HG02678 (cell line): Measurements from ENCODE around the gene CAPRIN1.
"Not testable (repeated sequence)": the region's sequence is repeated elsewhere in the genome, so short reads cannot be mapped to it uniquely, and the experiment has no call there.

Experiments used
- ATAC-seq: cut with Tn5 transposase; IDR thresholded peaks from one replicate; pipeline ENCODE4 v1.9.1; 2021; ENCODE audit warnings: mild to moderate bottlenecking, moderate library complexity; ENCODE audit not compliant: unreplicated experiment

The CAPRIN1 gene

DNA sequence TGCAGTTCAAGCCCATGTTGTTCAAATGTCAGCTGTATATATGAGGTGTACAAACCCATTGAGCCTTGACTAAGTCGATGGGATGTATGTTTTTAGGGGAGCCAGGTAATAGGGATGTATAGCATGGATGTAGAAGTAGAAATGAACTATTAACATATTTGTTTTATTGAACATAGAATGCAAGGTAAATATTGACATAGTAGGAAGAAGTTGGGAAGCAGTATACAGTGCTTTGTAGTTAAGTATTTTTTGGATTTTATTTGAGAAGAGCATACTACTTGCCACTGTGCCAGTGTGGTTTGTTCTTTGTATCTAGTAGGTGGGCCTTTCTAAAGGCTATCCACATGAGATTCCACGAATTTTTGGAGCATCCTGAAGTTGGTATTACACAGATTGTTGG, 33.1 kb downstream of the CAPRIN1 start:
- no peak for ATAC-seq

DNA sequence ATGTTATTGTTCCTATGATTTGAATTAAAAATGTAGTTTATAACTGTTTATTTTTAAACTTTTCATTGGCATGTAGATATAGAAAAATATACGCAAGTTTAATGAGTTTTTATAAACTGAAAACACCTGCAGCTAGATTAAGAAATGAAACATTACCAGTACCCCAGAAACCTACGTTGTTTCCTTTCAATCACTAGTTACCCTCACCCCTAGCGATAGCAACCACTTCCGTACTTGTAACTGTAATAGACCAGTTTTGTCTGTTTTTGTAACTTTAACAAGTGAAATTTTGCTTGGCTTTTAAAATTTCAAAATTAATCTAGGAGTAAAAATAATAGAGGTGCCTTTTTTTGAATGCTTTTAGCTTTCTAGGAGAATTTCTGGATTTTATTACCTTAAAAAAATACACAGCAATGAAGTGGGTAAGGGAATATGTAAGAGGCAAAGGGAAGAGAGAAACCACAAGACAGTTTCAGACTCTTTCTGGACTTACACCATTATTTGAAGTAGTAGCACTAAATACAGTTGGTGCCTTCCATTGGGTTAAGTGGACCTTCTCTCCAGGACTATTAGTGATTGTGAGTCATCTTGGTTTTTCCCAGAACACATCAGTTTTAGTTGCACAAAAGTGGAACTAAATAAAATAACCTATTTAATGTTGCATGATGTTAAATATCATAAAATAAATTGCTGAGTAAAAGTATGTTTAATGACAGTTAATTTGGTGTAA, 35.2 kb downstream of the CAPRIN1 start:
- peak; percentile 83 for ATAC-seq

DNA sequence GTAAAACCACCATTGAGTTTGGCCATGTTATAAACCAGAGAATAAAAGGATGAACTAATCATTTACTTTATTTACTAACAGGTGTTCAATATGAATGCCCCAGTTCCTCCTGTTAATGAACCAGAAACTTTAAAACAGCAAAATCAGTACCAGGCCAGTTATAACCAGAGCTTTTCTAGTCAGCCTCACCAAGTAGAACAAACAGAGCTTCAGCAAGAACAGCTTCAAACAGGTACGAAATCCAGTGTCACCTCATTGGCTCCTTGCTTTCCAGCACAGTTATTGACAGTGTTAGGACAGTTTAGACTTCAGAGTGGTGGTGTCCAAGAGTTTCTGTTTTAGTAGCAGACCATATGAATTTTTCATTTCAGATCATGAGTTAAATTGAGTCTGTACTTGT, 40.3 kb downstream of the CAPRIN1 start:
- no peak for ATAC-seq

DNA sequence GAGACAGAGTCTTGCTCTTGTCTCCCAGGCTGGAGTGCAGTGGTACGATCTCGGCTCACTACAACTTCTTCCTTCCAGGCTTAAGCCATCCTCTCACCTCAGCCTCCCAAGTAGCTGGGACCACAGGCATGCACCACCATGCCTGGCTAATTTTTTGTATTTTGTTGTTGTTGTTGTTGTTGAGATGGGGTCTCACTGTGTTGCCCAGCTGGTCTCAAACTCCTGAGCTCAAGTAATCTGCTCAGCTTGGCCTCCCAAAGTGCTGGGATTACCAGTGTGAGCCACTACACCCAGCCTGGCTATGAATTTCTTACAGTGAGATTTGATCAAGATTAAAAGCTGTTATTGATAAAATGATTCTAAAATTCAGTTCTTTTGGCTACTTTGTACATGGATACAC, 43.4 kb downstream of the CAPRIN1 start:
- not testable (repeated sequence) for ATAC-seq

DNA sequence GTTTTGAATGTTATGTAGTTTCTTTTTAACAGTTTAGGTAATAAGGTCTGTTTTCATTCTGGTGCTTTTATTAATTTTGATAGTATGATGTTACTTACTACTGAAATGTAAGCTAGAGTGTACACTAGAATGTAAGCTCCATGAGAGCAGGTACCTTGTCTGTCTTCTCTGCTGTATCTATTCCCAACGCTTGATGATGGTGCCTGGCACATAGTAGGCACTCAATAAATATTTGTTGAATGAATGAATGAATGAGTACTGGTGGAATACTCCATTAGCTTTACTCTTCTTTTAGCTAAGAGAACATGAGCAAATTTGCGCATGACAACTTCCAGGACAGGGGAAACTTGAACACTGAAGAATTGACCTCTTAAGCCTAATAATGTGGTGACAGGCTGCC, 47.3 kb downstream of the CAPRIN1 start:
- no peak for ATAC-seq

DNA sequence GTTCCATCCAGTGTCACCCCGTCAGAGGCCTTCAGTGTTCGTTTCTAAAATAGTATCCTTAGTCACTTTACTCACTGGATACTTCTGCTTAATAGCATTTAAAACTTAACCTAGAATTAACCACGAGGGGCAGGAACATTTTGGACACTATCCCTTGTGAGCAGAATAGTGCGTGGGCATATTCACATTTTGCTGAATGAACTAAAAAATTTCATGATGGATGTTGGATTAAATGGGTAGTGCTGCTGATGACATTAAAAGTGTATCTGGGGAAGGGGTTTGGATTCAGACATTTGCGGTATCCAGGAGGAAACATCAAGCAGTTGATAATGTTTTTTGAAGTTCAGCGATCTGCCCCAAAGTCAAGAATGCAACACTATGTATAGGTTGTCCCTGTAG, 53.1 kb downstream of the CAPRIN1 start:
- no peak for ATAC-seq

DNA sequence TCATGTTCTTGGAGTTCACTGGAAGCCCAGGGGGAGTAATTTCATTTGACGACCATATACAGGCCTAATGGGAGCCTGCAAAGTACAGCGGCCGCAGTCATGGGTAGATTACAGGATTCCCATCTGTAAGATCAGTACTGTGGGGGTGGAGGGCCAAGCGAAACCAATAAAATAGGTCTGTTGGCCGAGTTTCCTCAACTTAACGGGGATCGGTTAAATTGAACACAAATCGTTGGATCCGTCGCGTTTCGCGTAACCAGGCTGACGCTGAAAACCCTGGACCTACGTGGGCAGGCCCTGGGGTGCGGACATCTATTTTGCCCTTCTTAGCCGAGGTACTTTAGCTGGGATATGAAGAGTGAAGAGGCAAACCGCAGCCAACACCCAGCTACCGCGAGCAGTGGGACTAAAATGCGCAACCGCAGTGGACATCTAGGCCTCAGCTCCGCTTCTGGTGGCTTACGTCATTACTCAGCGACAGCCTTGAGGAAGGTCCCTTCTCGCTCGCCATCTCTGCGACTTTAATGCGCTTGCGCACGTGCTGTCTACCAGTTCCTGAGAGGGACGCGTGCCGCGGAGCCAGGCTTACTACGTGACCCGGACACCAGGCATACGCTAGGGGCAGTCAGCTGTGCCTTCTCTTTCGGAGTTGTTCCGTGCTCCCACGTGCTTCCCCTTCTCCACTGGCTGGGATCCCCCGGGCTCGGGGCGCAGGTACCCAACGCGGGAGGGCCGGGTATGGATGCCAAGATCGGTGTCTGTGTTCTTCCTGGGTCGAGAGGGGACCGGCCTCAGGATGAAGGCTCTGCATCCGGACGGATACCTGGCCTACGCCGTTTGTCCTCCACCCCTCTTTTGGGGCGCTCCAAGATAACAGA, 53.8 kb downstream of the CAPRIN1 start, which contains the start of gene NAT10:
TSS of gene NAT10 (plus strand) at position 551 of the 878 bp plus-strand sequence. CDS start 2,597 bp downstream, outside the sequence.
- ATAC-seq: peak; percentile 89

DNA sequence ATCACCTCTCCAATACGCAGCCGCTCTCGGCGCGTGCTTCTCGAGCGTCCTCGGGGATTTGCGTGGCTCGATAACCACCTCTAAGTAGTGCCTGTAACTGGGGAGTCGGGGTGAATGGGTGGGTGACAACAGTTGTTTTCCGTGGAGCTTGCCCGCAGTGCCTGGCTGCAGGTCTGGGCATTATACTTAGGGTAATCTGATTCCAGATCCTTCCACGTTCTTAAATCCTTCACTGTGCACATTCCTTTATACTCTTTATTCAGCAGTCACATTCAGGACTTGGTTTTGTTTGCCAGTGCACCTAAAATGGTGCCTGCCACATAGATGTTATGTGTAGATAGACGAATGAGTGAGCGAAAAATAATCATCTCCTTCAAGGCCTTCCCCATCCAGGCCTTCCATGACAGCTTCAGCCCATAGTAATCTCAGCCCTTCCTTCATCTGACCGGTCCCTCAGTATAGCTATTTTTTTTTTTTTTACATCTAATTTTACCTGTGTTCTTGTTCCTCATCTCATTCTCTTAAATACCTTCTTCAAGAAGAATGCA, 54.5 kb downstream of the CAPRIN1 start:
- no peak for ATAC-seq

DNA sequence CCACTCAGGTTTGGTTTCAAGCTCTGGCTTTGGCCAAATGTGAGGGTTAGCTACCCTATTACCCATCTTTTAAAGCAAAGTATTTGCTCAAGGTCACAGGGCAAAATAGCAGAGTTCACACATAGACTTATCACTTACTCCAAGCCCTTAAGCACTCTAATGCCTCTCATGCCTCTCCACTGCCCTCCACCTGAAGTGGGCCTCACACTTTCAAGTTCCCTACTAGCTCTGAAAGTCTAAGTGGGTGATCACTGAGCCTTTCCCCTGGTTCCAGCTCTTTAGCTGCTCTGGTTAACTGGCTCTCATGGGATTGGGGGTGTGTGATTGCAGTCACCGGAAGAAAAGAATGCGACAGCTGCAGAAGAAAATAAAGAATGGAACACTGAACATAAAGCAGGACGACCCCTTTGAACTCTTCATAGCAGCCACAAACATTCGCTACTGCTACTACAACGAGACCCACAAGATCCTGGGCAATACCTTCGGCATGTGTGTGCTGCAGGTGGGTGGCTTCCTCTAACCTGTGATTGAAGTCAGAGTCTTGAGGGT, 60.3 kb downstream of the CAPRIN1 start:
- ATAC-seq: no peak

DNA sequence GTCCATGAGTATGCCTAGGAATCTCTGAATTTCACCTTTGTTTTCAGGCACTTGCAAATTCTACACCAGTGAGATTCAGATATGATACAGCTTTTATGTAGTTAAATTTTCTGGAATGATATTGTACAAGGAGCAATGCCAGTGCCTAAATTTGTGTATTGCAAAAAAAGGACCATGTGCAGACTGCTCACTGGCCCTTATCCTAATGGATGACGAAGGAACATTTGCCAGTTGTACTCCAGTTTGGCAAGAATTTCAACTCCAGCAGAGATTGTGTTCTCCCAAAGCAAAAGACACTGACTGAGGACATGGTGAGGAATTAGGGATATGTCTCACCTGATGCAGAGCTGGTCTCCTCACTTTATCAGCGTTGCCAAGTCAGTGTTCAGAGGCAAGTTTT, 62.5 kb downstream of the CAPRIN1 start:
- ATAC-seq: no peak

DNA sequence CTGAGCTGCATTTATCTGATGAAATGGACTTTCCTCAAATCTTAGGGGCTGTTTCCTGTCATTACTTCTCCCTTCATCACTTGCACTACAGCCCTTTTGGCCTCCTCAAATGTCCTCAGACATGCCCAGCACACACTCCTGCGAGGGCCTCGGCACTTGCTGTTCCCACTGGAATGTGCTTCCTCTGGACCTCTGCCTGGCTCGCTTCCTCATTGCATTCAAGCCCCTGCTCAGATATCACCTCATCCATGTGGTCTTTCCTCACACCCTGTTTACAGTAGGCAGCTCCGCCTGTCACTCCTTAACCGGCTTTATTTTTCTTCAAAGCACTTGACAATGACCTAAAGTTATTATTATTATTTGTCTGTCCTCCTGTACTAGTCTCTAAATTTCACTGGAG, 62.9 kb downstream of the CAPRIN1 start:
- ATAC-seq: no peak

DNA sequence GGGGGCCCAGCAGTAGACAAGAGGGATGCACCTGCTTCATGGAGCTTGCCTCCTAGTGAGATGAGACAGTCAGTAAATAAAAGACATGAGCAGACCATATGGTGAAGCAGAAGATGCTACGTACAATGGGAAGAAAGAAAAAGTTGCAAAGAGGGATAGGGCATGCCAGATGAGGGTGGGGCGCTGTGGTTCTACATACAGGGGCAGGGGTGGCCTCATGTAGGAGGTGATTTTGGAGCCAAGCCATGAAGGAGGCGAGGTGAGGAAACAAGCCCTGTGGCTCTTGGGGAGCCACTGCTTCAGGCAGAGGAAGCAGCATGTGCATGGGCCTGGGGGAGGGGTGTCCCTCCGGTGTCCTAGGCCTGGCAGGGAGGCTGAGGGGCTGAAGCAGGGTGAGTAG, 69.1 kb downstream of the CAPRIN1 start:
- no peak for ATAC-seq

DNA sequence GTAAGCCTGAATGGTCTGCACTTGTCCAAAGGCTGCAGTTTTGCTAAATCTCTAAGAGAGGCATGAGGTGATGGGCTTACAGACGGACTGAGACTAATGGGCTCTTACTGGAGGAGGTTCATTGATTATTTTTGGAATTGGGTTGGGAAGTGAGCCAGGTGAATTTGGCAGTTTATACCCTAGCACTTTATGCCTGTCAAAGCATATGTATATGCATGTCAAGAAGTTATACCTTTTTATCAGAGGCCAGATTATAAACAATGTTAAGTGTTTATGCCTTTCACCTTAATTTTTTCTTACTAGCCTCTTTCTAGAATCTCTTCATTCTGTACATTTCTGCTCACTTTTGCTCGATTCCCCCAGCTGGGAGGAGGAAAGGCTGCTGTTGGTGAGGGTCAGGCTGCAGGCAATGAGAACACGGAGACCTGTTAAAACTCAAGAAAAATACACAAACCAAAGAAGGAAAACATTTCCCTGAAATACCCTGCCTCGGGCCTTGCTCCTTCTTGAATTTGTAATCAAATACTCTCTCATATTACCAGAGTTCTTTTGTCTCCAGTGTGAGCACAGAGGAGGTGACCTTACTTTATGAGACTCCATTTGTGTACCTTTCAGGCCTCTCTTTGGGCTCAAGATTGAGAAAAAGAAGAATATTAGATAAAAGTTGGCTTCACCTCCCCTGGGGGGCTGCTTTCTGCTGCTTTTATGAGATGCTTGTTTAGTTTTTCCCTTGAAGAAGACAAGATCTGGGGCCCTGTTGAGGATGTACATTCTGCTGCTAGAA, 73.5 kb downstream of the CAPRIN1 start:
- ATAC-seq: no peak

DNA sequence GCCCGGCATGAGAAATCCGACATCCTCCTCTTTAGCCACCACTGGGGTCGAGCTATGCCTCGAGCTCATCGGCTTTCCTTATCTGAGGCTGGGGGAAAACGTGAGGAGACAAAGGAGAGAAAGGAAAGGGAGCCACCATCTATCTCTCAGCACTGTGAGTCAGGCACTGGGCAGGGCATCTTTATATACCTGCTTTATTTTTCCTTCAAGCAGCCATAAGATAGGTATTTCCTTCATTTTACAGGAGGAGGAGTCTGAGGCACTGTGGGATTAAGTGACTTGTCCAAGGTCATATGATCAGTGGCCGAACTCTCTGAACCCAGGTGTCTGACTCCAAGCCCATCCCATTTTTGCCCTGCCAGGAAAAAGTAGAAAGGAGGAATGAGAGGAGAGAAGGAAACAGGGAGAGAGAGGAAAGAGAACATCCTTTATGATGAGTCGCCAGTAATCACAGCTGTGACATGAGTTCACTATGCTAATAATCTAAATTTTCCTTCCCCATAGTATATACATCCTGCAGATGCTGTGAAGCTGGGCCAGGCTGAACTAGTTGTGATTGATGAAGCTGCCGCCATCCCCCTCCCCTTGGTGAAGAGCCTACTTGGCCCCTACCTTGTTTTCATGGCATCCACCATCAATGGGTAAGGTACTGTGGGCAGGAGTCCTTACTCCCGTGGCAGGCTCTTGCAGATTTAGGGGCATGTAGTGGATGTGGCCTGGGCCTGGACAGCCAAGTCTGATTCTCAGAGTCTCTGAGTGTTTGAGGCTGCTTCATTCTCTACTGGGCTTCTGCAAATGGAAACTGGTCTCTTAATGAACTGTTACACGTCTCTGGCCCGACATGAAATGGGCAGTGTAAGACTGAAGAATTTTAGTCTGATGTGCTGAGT, 75.7 kb downstream of the CAPRIN1 start:
- ATAC-seq: no peak

DNA sequence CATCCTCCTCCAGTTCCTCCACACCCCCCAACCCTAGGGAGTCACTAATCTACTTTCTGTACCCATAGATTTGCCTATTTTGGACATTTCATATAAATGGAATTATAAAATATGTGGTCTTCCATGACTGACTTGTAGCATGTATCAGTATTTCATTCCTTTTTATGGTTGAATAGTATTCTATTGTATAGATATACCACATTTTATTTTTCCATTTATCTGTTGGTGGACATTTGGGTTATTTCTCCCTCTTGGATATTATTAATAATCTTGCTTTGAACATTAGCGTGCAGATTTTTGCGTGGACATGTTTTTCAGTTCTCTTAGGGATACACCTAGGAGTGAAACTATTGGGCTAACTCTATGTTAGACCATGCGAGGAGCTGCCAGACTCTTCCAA, 77.3 kb downstream of the CAPRIN1 start:
- ATAC-seq: no peak

DNA sequence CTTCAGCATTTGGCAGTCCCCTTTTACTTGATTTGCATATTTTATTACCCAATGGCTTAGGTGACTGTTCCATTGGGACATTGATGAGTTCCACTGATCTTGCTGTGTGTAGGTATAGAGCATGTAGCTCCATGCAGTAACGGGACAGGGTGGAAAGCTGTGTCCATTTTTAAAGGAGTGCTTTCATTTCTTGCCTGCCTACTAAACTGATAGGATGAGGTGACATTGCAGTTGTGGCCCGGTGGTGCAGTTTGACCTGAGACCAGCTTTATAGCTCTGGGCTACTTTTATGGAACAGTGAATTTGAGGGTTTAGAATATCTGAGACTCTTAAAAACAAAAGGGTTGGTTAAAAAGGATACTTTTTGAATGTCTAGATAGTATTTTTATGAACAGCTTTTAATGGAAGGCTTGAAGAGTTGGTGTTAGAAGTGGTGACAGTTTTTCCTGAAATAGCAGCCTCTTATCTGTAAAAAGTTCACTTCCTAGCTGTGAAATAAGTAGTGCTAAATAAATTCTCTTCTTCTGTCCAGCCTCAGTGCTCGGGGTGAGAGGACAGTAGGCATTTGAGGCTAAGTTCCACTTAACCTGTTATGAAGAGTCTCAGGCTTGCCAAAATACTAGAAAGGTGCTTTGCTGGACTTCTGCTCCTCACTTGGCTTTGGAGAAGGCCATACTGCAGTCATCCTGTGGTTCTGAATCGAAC, 80.9 kb downstream of the CAPRIN1 start:
- ATAC-seq: no peak

DNA sequence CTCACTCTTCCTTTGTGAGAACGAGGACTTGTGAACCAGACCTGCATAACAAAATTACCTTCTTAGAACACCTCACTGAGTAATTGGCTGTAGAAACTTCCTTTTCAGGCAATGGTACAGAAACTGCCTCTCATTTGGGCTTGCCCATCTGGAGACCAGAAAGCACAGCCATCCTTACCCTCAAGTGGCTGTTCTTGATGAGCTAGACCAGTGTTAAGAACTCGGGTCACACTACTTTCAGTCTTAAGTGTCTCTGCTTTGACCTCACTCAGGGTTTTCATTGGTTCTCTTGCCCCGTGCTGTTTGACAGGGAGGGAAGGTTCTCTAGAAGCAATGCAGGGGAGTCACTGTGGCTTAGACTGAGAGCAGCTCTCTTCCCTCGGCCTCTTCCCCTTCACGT, 83.2 kb downstream of the CAPRIN1 start:
- ATAC-seq: no peak

DNA sequence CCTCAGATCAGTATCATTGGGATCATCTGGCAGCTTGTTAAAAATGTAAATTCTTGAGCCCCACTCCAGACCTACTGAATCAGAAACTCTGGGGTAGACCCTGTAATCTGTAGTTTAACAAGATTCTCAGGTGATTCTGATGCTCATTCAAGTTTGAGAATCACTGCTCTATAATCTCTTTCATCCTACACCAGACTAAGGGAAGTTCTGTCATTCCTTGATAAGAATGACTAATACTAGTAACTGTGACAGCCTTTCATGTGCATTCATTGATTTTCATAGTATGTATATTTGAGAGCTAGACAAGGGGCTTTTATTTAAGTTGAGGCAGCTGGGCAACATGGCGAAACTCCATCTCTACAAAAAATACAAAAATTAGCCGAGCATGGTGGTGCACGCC, 83.9 kb downstream of the CAPRIN1 start:
- ATAC-seq: no peak

DNA sequence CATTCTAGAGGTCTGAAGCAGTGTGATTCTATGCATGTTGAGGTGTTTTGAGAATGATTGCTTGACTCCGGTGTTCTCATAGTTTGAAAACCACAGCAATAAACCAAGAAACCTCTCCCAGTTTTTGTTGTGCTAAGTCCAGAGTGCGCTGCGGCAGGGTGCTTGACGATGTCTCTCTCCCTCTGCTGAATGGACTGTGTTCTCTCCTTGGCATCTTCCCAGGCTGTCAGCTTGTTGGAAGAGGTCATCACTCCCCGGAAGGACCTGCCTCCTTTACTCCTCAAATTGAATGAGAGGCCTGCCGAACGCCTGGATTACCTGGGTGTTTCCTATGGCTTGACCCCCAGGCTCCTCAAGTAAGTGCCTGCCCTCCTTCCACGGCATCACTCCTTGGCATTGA, 84.9 kb downstream of the CAPRIN1 start:
- ATAC-seq: no peak
